GM19324 (cell line): ENCODE data around the gene BRD4.
A peak's percentile ranks its signal among the peaks of the same experiment; 100 is the strongest.
"Not testable (repeated sequence)": the region's sequence is repeated elsewhere in the genome, so short reads cannot be mapped to it uniquely, and the experiment has no call there.

Experiments used
- ATAC-seq: cut with Tn5 transposase; IDR thresholded peaks from one replicate; pipeline ENCODE4 v1.9.1; 2021; ENCODE audit warnings: mild to moderate bottlenecking, moderate library complexity; ENCODE audit not compliant: unreplicated experiment, low FRiP score

The BRD4 gene

GRCh38 chr19:15363048-15363447 lies 30.7 kb upstream of the BRD4 start:
- not testable (repeated sequence) for ATAC-seq

GRCh38 chr19:15360015-15360414 lies 27.7 kb upstream of the BRD4 start:
- ATAC-seq = not testable (repeated sequence)

GRCh38 chr19:15358918-15359317 lies 26.6 kb upstream of the BRD4 start:
- no peak for ATAC-seq

GRCh38 chr19:15357906-15358305 lies 25.6 kb upstream of the BRD4 start:
- ATAC-seq = no peak

- no peak for ATAC-seq
Measured at GRCh38 chr19:15354566-15355296, 22.4 kb upstream of the BRD4 start.

- no peak for ATAC-seq
Measured at GRCh38 chr19:15353908-15354307, 21.6 kb upstream of the BRD4 start.

- not testable (repeated sequence) for ATAC-seq
Measured at GRCh38 chr19:15352535-15352934, 20.2 kb upstream of the BRD4 start.

GRCh38 chr19:15341328-15341727 lies 9.0 kb upstream of the BRD4 start:
- ATAC-seq = not testable (repeated sequence)

- no peak for ATAC-seq
Measured at GRCh38 chr19:15340086-15340485, 7.7 kb upstream of the BRD4 start.

GRCh38 chr19:15337202-15337601 lies 4.9 kb upstream of the BRD4 start:
- ATAC-seq = no peak

GRCh38 chr19:15335992-15336391 lies 3.7 kb upstream of the BRD4 start:
- not testable (repeated sequence) for ATAC-seq

- ATAC-seq = peak; percentile 44
Measured at GRCh38 chr19:15331419-15332310, 674 bp downstream of the BRD4 start.

- ATAC-seq = no peak
Measured at GRCh38 chr19:15330801-15331418, 1.4 kb downstream of the BRD4 start.

- no peak for ATAC-seq
Measured at GRCh38 chr19:15328312-15328711, 4.0 kb downstream of the BRD4 start.

GRCh38 chr19:15324791-15325519 lies 7.4 kb downstream of the BRD4 start:
- no peak for ATAC-seq

GRCh38 chr19:15323496-15324235 lies 8.7 kb downstream of the BRD4 start:
- ATAC-seq = no peak

GRCh38 chr19:15321739-15322138 lies 10.6 kb downstream of the BRD4 start:
- ATAC-seq = no peak

- ATAC-seq = no peak
Measured at GRCh38 chr19:15320116-15320515, 12.2 kb downstream of the BRD4 start.

GRCh38 chr19:15318241-15318691 lies 14.1 kb downstream of the BRD4 start:
- no peak for ATAC-seq
